ENCODE data around the gene METTL16.

METTL16 gene

DNA sequence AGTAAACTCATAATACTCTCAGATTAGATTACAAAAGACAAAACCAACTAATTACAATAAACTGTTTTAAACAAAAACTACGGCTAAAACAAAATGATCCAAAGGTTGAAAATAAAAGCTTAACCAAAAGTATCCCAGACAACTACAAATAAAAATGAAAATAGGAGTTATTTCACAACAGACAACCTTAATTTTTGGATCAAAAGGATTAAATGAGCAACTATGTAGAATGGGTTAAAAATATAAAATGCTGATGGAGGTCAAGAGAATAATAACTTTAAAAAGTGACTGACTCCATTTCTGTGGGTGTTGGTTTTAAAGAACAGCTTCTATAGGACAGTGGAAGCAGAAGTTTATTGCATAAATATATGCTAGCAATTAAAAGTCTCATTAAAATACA lies 28.6 kb downstream of the METTL16 start:
- no peak overlapping the region for H3K4me3 ChIP-seq (ENCODE audit: low read depth, low read length)
- TF ChIP-seq, protein P1, sequence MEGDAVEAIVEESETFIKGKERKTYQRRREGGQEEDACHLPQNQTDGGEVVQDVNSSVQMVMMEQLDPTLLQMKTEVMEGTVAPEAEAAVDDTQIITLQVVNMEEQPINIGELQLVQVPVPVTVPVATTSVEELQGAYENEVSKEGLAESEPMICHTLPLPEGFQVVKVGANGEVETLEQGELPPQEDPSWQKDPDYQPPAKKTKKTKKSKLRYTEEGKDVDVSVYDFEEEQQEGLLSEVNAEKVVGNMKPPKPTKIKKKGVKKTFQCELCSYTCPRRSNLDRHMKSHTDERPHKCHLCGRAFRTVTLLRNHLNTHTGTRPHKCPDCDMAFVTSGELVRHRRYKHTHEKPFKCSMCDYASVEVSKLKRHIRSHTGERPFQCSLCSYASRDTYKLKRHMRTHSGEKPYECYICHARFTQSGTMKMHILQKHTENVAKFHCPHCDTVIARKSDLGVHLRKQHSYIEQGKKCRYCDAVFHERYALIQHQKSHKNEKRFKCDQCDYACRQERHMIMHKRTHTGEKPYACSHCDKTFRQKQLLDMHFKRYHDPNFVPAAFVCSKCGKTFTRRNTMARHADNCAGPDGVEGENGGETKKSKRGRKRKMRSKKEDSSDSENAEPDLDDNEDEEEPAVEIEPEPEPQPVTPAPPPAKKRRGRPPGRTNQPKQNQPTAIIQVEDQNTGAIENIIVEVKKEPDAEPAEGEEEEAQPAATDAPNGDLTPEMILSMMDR (IDR thresholded peaks at IDR 0.05; ENCODE audit: low read depth, low read length, missing control alignments) = no peak
- DNase-seq (ENCODE audit: low read depth) = no peak

DNA sequence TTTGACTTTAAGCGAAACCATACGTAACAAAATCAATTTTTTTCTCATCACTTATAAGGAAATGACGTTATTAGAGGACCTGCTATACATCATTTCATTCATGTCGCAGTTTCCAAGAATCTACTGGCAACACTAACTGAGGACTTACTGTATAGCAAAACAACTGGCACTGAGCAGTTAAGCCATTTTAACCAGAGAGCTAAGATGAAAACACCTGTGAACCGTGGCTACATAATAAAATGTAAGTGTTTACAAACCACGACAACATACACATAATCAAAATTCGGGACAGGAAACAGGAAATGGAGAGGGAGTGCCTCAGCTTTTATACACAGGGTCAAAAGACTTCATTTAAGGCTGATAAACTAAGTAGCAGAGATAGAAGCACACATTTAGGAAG lies 29.5 kb downstream of the METTL16 start:
- no peak overlapping the region for H3K4me3 ChIP-seq (ENCODE audit: low read depth, low read length)
- TF ChIP-seq, protein P1 (IDR thresholded peaks at IDR 0.05; ENCODE audit: low read depth, low read length, missing control alignments) = no peak
- DNase-seq (ENCODE audit: low read depth) = no peak

DNA sequence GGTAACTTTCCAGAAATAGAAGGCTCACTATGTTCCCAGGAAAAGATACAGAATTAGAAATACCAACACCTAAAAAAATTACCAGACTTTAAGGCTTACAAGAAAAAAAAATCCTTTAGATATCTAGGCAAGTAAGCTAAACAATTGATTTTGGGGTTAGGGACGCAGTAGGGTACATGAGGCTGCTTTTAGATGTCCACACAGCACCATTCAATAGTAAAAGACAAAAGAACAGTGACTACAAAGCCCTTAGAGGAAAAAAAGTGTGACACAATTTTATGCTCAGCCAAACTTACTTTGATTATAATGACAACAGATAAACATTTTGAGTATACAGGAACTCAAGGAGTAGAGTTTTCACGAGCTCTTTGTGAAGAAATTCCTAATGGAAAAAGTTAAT lies 29.9 kb downstream of the METTL16 start:
- no peak overlapping the region for H3K4me3 ChIP-seq (ENCODE audit: low read depth, low read length)

DNA sequence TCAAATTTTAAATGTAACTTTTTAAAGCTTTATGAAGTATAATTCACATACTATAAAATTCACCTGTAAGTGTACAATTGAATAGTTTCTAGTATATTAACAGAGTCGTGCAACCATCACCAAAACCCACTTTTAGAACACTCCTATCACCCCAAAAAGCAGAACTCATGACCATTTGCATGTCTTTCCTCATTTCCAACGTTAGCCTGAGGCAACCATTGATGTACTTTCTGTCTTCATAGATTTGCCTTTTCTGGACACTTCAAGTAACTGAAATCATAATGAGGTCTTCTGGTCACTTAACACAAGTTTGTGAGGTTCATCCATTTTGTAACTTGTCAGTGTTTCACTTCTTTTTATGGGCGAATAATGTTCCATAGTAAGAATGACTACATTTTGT lies 33.2 kb downstream of the METTL16 start:
- TF ChIP-seq, protein P1 (IDR thresholded peaks at IDR 0.05; ENCODE audit: low read depth, low read length, missing control alignments) = no peak
- no peak for DNase-seq (ENCODE audit: low read depth)
- no peak overlapping the region for H3K4me3 ChIP-seq (ENCODE audit: low read depth, low read length)

More for the DNA sequence above, 29.9 kb downstream of the METTL16 start:
- DNase-seq (ENCODE audit: low read depth) = no peak
- TF ChIP-seq, protein P1 (IDR thresholded peaks at IDR 0.05; ENCODE audit: low read depth, low read length, missing control alignments) = no peak

DNA sequence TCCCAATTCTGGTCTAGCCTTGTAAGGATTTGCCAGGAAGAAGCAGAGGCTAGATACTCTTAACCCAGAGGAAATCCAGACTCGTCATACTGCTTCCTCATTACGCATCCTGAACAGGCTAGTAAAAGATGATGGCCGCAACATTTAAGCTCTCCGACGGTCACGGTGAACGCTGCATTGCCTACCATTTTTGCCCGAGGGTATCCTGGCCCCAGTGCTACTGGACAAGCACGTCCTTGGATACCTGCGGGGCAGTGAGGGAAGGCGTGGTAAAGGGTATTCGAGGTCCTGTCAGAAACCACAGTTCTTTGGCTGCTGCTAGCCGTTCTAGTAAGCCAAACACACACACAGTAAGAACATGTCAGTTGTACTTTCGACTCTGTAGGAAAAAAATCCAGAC lies 36.6 kb downstream of the METTL16 start:
- TF ChIP-seq, protein P1 (IDR thresholded peaks at IDR 0.05; ENCODE audit: low read depth, low read length, missing control alignments) = no peak
- no peak overlapping the region for H3K4me3 ChIP-seq (ENCODE audit: low read depth, low read length)
- no peak for DNase-seq (ENCODE audit: low read depth)

DNA sequence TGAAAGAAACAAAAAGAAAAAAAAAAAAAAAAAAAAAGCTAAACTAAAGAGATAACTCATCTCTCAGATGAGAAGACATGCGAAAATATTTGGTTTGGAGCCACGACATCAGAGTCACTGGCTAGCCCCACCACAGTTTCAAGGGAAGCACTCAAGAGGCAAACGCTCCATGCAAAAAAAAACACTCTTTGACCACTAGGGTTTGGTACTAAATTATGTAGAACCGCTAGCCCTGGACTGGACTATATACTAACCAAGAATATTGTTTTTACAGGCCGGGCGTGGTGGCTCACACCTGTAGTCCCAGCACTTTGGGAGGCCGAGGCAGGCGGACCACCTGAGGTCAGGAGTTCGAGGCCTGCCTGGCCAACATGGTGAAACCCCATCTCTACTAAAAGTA lies 37.3 kb downstream of the METTL16 start:
- H3K4me3 ChIP-seq (ENCODE audit: low read depth, low read length) = no peak overlapping the region
- TF ChIP-seq, protein P1 (IDR thresholded peaks at IDR 0.05; ENCODE audit: low read depth, low read length, missing control alignments) = no peak

DNA sequence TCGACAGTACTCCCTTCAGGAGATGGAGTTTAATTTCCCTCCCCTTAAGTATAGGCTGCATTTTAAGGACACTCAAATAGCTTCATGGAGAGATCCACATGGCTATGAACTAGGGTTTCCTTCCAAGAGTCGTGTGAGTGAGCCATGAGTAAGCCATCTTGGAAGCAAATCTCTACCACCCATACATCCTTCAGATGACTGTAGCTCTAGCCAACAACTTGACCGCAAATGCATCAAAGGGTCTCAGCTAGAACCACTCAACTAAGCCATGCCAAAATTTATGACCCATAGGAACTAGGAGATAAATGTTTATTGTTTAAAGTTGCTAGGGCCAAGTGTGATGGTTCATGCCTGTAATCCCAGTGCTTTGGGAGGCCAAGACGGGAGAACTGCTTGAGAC lies 43.4 kb downstream of the METTL16 start:
- H3K4me3 ChIP-seq (ENCODE audit: low read depth, low read length) = no peak overlapping the region
- TF ChIP-seq, protein P1 (IDR thresholded peaks at IDR 0.05; ENCODE audit: low read depth, low read length, missing control alignments) = no peak
- DNase-seq (ENCODE audit: low read depth) = no peak

More for the DNA sequence above, 37.3 kb downstream of the METTL16 start:
- DNase-seq (ENCODE audit: low read depth) = no peak

All from GM12864 (cell line).